Tibial artery (tissue), 4 donors: ENCODE measurements around the gene ZDHHC11.
"Not testable (repeated sequence)": the region's sequence is repeated elsewhere in the genome, so short reads cannot be mapped to it uniquely, and the experiment has no call there.

Source experiments
- DNase-seq, 2 donors: peaks; one replicate each; pipeline ENCODE4 v3.0.0-alpha.2; 2019
- H3K27ac ChIP-seq, 2 donors: fragments of 200-600 bp; sonication (generic) in 1 of 2; 1 replicate in 1 of 2; 2 replicates in 1 of 2; pipeline ENCODE4 v1.5.1; 2018 to 2019; ENCODE audit warnings: mild to moderate bottlenecking in 1 of 2
- H3K27me3 ChIP-seq, 2 donors: fragments of 200-600 bp; sonication (generic) in 1 of 2; one replicate each; pipeline versions ENCODE4 v1.5.1 to v1.6.0; 2016 to 2019
- H3K36me3 ChIP-seq, 3 donors: fragments of 200-600 bp; sonication (generic) in 2 of 3; one replicate each; pipeline ENCODE4 v1.5.1; 2016 to 2019; ENCODE audit warnings: mild to moderate bottlenecking in 2 of 3
- H3K4me1 ChIP-seq, 4 donors: fragments of 200-600 bp; sonication (generic) in 2 of 4; 1 replicate in 3 of 4; 2 replicates in 1 of 4; pipeline ENCODE4 v1.5.1; 2016 to 2019
- H3K4me3 ChIP-seq, 2 donors: fragments of 200-600 bp; sonication (generic) in 1 of 2; 1 replicate in 1 of 2; 2 replicates in 1 of 2; pipeline ENCODE4 v1.5.1; 2018 to 2019; ENCODE audit warnings: mild to moderate bottlenecking in 2 of 2
- H3K9me3 ChIP-seq, 3 donors: fragments of 200-600 bp; sonication (generic) in 1 of 3; one replicate each; pipeline ENCODE4 v1.5.1; 2016 to 2019
- CTCF ChIP-seq, 2 experiments: fragments of 200-600 bp in 1 of 2; fragments of 450-650 bp in 1 of 2; IDR thresholded peaks; one replicate each; pipeline ENCODE4 v1.5.1; 2017 to 2019; ENCODE audit warnings: antibody characterized with exemption in 2 of 2, mild to moderate bottlenecking in 1 of 2, moderate library complexity in 1 of 2
- intact Hi-C: fragments of 100-400 bp; cut with DNase I; formaldehyde crosslinking; loops from one replicate; pipeline ENCODE4 v1.15.0; 2023; ENCODE audit warnings: low total_unique reads

ZDHHC11 gene

GRCh38 chr5:854966-855743 is 4.4 kb upstream of the ZDHHC11 start:
- no peaks in the 10 kb centered on the region for H3K4me1 ChIP-seq
- H3K9me3 ChIP-seq: no peaks in the 10 kb centered on the region
- no peak overlapping the region for H3K27ac ChIP-seq
- TF ChIP-seq CTCF (IDR thresholded peaks at IDR 0.05): no peak
- no peak overlapping the region for H3K4me3 ChIP-seq
- intact Hi-C loops: no loop called here
- DNase-seq: peak in 1 of 2 donors; percentile 42
- H3K27me3 ChIP-seq: peaks cover 0 to 42% of the 10 kb centered on the region in 2 donors
- peaks cover 0 to 10% (median 0%) of the 10 kb centered on the region in 3 donors for H3K36me3 ChIP-seq

GRCh38 chr5:854217-854616 is 3.4 kb upstream of the ZDHHC11 start:
- peak; percentile 16 to 50 for DNase-seq
- Histone ChIP-seq H3K27me3 (peaks cover 0 to 50% of the 10 kb centered on the region in 2 donors), H3K27ac (no peak overlapping the region), H3K9me3 (no peaks in the 10 kb centered on the region), H3K4me3 (no peak overlapping the region), H3K4me1 (peaks cover 0 to 4% (median 0%) of the 10 kb centered on the region in 4 donors), H3K36me3 (peaks cover 0 to under 1% (median 0%) of the 10 kb centered on the region in 3 donors)
- intact Hi-C loops: no loop called here
- no peak for TF ChIP-seq CTCF (IDR thresholded peaks at IDR 0.05)

- H3K4me1 ChIP-seq, H3K36me3 ChIP-seq, H3K27ac ChIP-seq, H3K9me3 ChIP-seq, H3K4me3 ChIP-seq, intact Hi-C loops: not testable (repeated sequence)
- peaks cover 0 to 50% of the 10 kb centered on the region in 2 donors for H3K27me3 ChIP-seq
- peak; percentile 6 to 41 for DNase-seq
Observed at GRCh38 chr5:853416-854090, 2.8 kb upstream of the ZDHHC11 start.

- intact Hi-C loops: no loop called here
- DNase-seq: peak; percentile 15 to 48
- no peak for TF ChIP-seq CTCF (IDR thresholded peaks at IDR 0.05)
- Histone ChIP-seq H3K9me3 (no peaks in the 10 kb centered on the region), H3K27me3 (peaks cover 0 to 50% of the 10 kb centered on the region in 2 donors), H3K4me1 (peaks cover 0 to 4% (median 0%) of the 10 kb centered on the region in 4 donors), H3K36me3 (no peaks in the 10 kb centered on the region), H3K4me3 (no peak overlapping the region), H3K27ac (no peak overlapping the region)
Observed at GRCh38 chr5:852431-853401, 1.9 kb upstream of the ZDHHC11 start.

- H3K4me3 ChIP-seq: no peak overlapping the region
- no peaks in the 10 kb centered on the region for H3K36me3 ChIP-seq
- peaks cover 0 to 4% (median 0%) of the 10 kb centered on the region in 4 donors for H3K4me1 ChIP-seq
- intact Hi-C loops: no loop called here
- DNase-seq: peak in 1 of 2 donors; percentile 5
- H3K27ac ChIP-seq: no peak overlapping the region
- no peak for TF ChIP-seq CTCF (IDR thresholded peaks at IDR 0.05)
- peaks cover 0 to 50% of the 10 kb centered on the region in 2 donors for H3K27me3 ChIP-seq
- H3K9me3 ChIP-seq: no peaks in the 10 kb centered on the region
Observed at GRCh38 chr5:852018-852417, 1.2 kb upstream of the ZDHHC11 start.
